ENCODE results near the gene FBN2.
"Not testable (repeated sequence)": the region's sequence is repeated elsewhere in the genome, so short reads cannot be mapped to it uniquely, and the experiment has no call there.

The FBN2 gene

DNA sequence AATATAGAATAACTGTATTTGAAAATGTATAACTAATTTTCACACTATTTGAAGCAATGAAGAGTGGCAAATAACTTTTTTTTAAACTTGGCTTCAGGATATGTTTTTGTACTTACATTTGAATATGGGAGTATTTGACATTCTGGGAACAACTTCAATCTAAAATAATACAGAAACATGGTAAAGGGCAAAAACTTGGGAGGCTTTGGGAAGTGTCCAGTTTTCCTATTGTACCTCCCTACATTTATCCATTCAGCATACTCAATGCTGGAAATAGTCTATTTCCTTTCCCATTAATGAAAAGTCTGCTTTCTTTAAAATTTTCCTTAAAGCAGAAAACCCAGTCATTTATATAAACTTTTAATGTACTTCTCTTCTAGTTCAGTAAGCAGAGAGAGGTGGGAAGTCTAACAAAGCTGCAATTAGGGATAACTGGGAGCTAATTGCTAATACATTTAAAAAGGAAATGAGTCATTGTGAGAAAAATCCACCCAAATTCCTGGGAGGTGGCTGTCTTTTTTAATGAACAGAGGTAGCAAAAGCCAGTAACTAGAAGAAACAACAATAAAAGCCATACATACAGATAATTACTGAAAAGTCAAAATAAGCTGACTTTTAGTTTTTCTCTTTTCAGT, 128.8 kb downstream of the FBN2 start:
- no peak for DNase-seq (ENCODE audit: insufficient read length)
- TF ChIP-seq TAF1 (IDR thresholded peaks at IDR 0.05; ENCODE audit: borderline replicate concordance, low read depth, low read length): no peak
- TF ChIP-seq POLR2A (IDR thresholded peaks at IDR 0.05; ENCODE audit: low read depth, low read length): no peak
- no peak for TF ChIP-seq POLR2AphosphoS5 (IDR thresholded peaks at IDR 0.05; ENCODE audit: low read depth, low read length)
- FAIRE-seq: no peak

GRCh38 chr5:128408622-128409021, 129.4 kb downstream of the FBN2 start:
- no peak for DNase-seq (ENCODE audit: insufficient read length)
- TF ChIP-seq TAF1 (IDR thresholded peaks at IDR 0.05; ENCODE audit: borderline replicate concordance, low read depth, low read length): no peak
- no peak for TF ChIP-seq POLR2AphosphoS5 (IDR thresholded peaks at IDR 0.05; ENCODE audit: low read depth, low read length)
- TF ChIP-seq POLR2A (IDR thresholded peaks at IDR 0.05; ENCODE audit: low read depth, low read length): no peak
- no peak for FAIRE-seq

DNA sequence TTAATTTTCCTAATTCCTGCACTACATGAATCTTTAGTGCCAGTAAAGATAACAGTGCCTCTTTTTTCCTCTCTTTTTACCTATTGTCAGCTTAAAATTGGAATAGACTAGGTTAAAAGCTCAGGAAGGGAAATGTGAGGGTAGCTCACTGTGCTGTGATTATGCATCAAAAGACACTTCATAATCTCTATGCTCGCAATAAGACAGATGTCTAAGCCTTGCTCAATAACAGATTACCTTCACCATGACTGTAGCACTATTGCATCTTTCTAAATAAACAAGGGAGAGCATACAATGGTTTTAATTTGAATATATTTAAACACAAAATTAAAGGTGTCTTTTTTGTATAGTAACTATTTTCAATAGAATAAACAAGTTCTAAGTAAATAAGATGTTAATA, 130.1 kb downstream of the FBN2 start:
- DNase-seq (ENCODE audit: insufficient read length): no peak
- TF ChIP-seq POLR2AphosphoS5 (IDR thresholded peaks at IDR 0.05; ENCODE audit: low read depth, low read length): no peak
- TF ChIP-seq TAF1 (IDR thresholded peaks at IDR 0.05; ENCODE audit: borderline replicate concordance, low read depth, low read length): no peak
- TF ChIP-seq POLR2A (IDR thresholded peaks at IDR 0.05; ENCODE audit: low read depth, low read length): no peak
- no peak for FAIRE-seq

DNA sequence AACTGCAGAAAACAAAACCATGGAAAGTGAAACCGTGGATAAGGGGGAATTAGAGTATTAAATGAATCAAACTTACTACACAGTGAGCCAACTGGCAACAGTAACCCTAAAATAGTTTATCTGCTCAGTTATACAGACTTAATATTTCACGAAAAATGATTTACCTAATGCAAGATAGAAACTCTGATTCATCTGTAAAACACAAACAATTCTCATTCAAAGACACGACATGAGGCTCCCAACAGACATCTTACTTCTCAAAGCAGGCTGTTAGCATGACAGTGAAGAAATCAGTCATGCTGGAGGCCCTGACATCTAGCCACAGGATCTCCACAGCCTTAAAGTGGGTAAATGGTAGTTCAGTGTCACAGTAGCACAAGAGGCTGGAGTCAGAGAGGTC, 131.2 kb downstream of the FBN2 start:
- DNase-seq (ENCODE audit: insufficient read length) (no peak), FAIRE-seq (peak; percentile 40)
- TF ChIP-seq POLR2AphosphoS5 (IDR thresholded peaks at IDR 0.05; ENCODE audit: low read depth, low read length): no peak
- TF ChIP-seq POLR2A (IDR thresholded peaks at IDR 0.05; ENCODE audit: low read depth, low read length): no peak
- TF ChIP-seq TAF1 (IDR thresholded peaks at IDR 0.05; ENCODE audit: borderline replicate concordance, low read depth, low read length): no peak

- TF ChIP-seq TAF1 (IDR thresholded peaks at IDR 0.05; ENCODE audit: borderline replicate concordance, low read depth, low read length) (no peak), POLR2A (IDR thresholded peaks at IDR 0.05; ENCODE audit: low read depth, low read length) (no peak), POLR2AphosphoS5 (IDR thresholded peaks at IDR 0.05; ENCODE audit: low read depth, low read length) (no peak)
- FAIRE-seq (no peak), DNase-seq (ENCODE audit: insufficient read length) (no peak)
These were observed 132.9 kb downstream of the FBN2 start for GRCh38 chr5:128405159-128405558.

GRCh38 chr5:128403333-128403732, 134.7 kb downstream of the FBN2 start:
- DNase-seq (ENCODE audit: insufficient read length): no peak
- FAIRE-seq: no peak

GRCh38 chr5:128402506-128402905, 135.5 kb downstream of the FBN2 start:
- TF ChIP-seq POLR2AphosphoS5 (IDR thresholded peaks at IDR 0.05; ENCODE audit: low read depth, low read length) (no peak), TAF1 (IDR thresholded peaks at IDR 0.05; ENCODE audit: borderline replicate concordance, low read depth, low read length) (no peak), POLR2A (IDR thresholded peaks at IDR 0.05; ENCODE audit: low read depth, low read length) (no peak)
- FAIRE-seq: no peak

More at GRCh38 chr5:128403333-128403732, 134.7 kb downstream of the FBN2 start:
- TF ChIP-seq POLR2AphosphoS5 (IDR thresholded peaks at IDR 0.05; ENCODE audit: low read depth, low read length): no peak
- no peak for TF ChIP-seq POLR2A (IDR thresholded peaks at IDR 0.05; ENCODE audit: low read depth, low read length)
- no peak for TF ChIP-seq TAF1 (IDR thresholded peaks at IDR 0.05; ENCODE audit: borderline replicate concordance, low read depth, low read length)

GRCh38 chr5:128400766-128401165, 137.3 kb downstream of the FBN2 start:
- not testable (repeated sequence) for DNase-seq (ENCODE audit: insufficient read length); FAIRE-seq

More at GRCh38 chr5:128402506-128402905, 135.5 kb downstream of the FBN2 start:
- DNase-seq (ENCODE audit: insufficient read length): no peak

- no peak for FAIRE-seq
- no peak for DNase-seq (ENCODE audit: insufficient read length)
- TF ChIP-seq POLR2AphosphoS5 (IDR thresholded peaks at IDR 0.05; ENCODE audit: low read depth, low read length): no peak
- TF ChIP-seq POLR2A (IDR thresholded peaks at IDR 0.05; ENCODE audit: low read depth, low read length): no peak
- TF ChIP-seq TAF1 (IDR thresholded peaks at IDR 0.05; ENCODE audit: borderline replicate concordance, low read depth, low read length): no peak
These were observed 138.9 kb downstream of the FBN2 start for GRCh38 chr5:128399111-128399510.

- DNase-seq (ENCODE audit: insufficient read length) (no peak), FAIRE-seq (no peak)
- TF ChIP-seq TAF1 (IDR thresholded peaks at IDR 0.05; ENCODE audit: borderline replicate concordance, low read depth, low read length): no peak
- TF ChIP-seq POLR2A (IDR thresholded peaks at IDR 0.05; ENCODE audit: low read depth, low read length): no peak
- TF ChIP-seq POLR2AphosphoS5 (IDR thresholded peaks at IDR 0.05; ENCODE audit: low read depth, low read length): no peak
These were observed 140.2 kb downstream of the FBN2 start for GRCh38 chr5:128397876-128398275.

GRCh38 chr5:128395073-128395472, 143.0 kb downstream of the FBN2 start:
- TF ChIP-seq POLR2AphosphoS5 (IDR thresholded peaks at IDR 0.05; ENCODE audit: low read depth, low read length): no peak
- FAIRE-seq: no peak

DNA sequence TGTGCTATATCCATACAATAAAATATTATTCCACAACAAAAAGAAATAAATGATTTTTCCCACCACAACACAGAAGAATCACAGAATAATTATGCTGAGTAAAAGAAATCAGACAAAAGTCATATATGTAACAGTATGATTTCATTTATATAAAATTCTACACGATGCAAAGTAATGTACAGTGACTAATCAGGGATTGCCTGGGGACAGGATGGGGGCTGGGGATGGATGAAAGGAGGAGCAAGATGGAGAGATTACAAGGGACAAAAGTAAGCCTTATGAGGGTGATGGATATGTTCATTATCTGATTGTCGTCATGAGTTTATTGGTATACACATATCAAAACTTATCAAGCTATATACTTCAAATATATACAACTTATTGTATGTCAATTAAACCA, 154.0 kb downstream of the FBN2 start:
- no peak for TF ChIP-seq POLR2A (IDR thresholded peaks at IDR 0.05; ENCODE audit: low read depth, low read length)
- no peak for TF ChIP-seq POLR2AphosphoS5 (IDR thresholded peaks at IDR 0.05; ENCODE audit: low read depth, low read length)
- no peak for TF ChIP-seq TAF1 (IDR thresholded peaks at IDR 0.05; ENCODE audit: borderline replicate concordance, low read depth, low read length)

More at GRCh38 chr5:128395073-128395472, 143.0 kb downstream of the FBN2 start:
- no peak for DNase-seq (ENCODE audit: insufficient read length)

DNA sequence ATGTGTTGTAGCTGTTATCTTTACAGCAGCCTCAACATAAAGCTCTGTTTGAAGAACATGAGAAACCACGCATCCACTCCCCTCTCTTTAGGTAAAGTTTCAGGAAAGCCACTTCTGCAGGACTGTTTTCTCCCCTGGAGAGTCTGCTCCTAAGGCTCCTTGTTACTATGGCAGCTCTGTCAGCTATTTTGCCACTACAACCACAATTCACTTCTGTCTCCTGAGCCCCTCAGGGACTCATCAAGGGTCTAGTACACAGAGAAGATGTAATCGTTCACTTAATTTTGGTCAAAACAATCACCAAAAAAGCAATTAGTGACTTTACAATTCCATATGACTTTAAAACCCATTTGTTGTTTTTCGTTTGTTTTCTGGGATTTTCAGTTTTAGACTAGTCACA, 157.7 kb downstream of the FBN2 start:
- no peak for FAIRE-seq
- DNase-seq (ENCODE audit: insufficient read length): no peak
- TF ChIP-seq POLR2A (IDR thresholded peaks at IDR 0.05; ENCODE audit: low read depth, low read length) (no peak), TAF1 (IDR thresholded peaks at IDR 0.05; ENCODE audit: borderline replicate concordance, low read depth, low read length) (no peak), POLR2AphosphoS5 (IDR thresholded peaks at IDR 0.05; ENCODE audit: low read depth, low read length) (no peak)

More for the DNA sequence above, 154.0 kb downstream of the FBN2 start:
- DNase-seq (ENCODE audit: insufficient read length): no peak
- FAIRE-seq: no peak
